Kidney (tissue), 14 donors: ENCODE measurements around the gene CUL7. TPM values are rescaled to one million over a fixed set of nuclear protein-coding genes. Genes with fewer than 3 reads are reported as not detected.
A peak's percentile ranks its signal among the peaks of the same experiment; 100 is the strongest.

Experiments
- DNase-seq, 5 donors: peaks; one replicate each; pipeline ENCODE4 v3.0.0-alpha.2; 2013 to 2020
- FAIRE-seq: peaks from 2 replicates; lab custom pipeline; 2012; peaks lifted over from hg19 to GRCh38; lab: Jason Lieb, UNC
- H3K27ac ChIP-seq, 2 donors: one replicate each; pipeline ENCODE4 v1.7.0; 2013; ENCODE audit warnings: low read depth in 2 of 2, low read length in 2 of 2, inconsistent platforms in 1 of 2
- H3K27me3 ChIP-seq: one replicate; pipeline ENCODE4 v1.7.1; 2013; ENCODE audit warnings: low read length, inconsistent platforms; ENCODE audit not compliant: control insufficient read depth, insufficient read depth
- H3K36me3 ChIP-seq, 3 donors: one replicate each; pipeline versions ENCODE4 v1.7.0 to v1.7.1; 2013; ENCODE audit warnings: low read length in 3 of 3, control low read depth in 1 of 3, inconsistent platforms in 1 of 3; ENCODE audit not compliant: insufficient read depth in 3 of 3, control insufficient read depth in 2 of 3
- H3K4me1 ChIP-seq, 3 donors: one replicate each; pipeline versions ENCODE4 v1.7.0 to v1.7.1; 2013; ENCODE audit warnings: low read length in 3 of 3, inconsistent platforms in 1 of 3, low read depth in 1 of 3; ENCODE audit not compliant: control insufficient read depth in 2 of 3, insufficient read depth in 2 of 3
- H3K4me3 ChIP-seq, 3 donors: one replicate each; pipeline versions ENCODE4 v1.7.0 to v1.8.1; 2013; ENCODE audit warnings: low read length in 3 of 3, control low read depth in 1 of 3, inconsistent platforms in 1 of 3
- H3K9ac ChIP-seq, 3 donors: one replicate each; pipeline versions ENCODE4 v1.7.0 to v1.7.1; 2013; ENCODE audit warnings: low read length in 3 of 3, control low read depth in 1 of 3, inconsistent platforms in 1 of 3
- H3K9me3 ChIP-seq, 3 donors: one replicate each; pipeline versions ENCODE4 v1.7.0 to v1.7.1; 2013; ENCODE audit warnings: low read length in 3 of 3, control low read depth in 1 of 3, inconsistent platforms in 1 of 3; ENCODE audit not compliant: control insufficient read depth in 2 of 3, insufficient read depth in 1 of 3
- intact Hi-C: fragments of 100-400 bp; cut with DNase I; formaldehyde crosslinking; loops from one replicate; pipeline ENCODE4 v1.11.1; 2022
- polyA plus RNA-seq: library from polyadenylated mRNA; stranded (reverse); fragments of 350-450 nt; fragmentation: Illumina TruSeq; extraction: RNeasy Lipid Tissue Mini Kit (QIAGEN cat#74804); gene quantifications from one replicate; pipeline ENCODE4 v1.2.3, GENCODE V29; 2014; ENCODE audit warnings: low read depth, low replicate concordance; ENCODE audit not compliant: insufficient read depth
- total RNA-seq: library from RNA; stranded (reverse); fragmentation: NEBNext Ultra II Directional; extraction: Animal tissue kit (Norgen Biotek cat#: 25700); gene quantifications from one replicate; pipeline ENCODE4 v1.2.1, GENCODE V29; 2021
- TF ChIP-seq, protein P1 (sequence below): IDR thresholded peaks from 3 replicates; pipeline ENCODE4 v1.5.1; 2012; ENCODE audit warnings: mild to moderate bottlenecking, moderate library complexity, borderline replicate concordance; ENCODE audit not compliant: insufficient read depth; ENCODE audit errors: extremely low read depth
- donor health status: control.
- donor health status: control.
- donor health status: control.
- donor health status: control.
- donor health status: control.
- donor health status: DM: yes; HTN: yes; CAD: no.
- donor health status: Normal renal cell carcinoma (clear cell type).

Gene CUL7
- total and polyA plus RNA-seq, 2 donors from 2014 or later = 10.1 to 24.5 TPM

DNA sequence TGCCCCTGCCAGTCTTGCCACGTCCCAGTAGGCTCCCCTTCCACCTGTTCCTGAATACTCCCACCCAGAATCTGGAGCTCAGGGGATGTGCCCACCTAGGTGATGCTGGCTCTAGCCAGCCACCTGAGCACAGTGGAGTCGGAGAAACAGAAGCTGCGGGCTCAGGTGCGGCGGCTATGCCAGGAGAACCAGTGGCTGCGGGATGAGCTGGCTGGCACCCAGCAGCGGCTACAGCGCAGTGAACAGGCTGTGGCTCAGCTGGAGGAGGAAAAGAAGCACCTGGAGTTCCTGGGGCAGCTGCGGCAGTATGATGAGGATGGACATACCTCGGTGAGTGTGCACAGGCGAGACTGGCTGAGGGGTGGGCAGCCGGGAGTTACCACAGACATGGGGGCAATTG, 9.2 kb upstream of the CUL7 start:
- no peak for DNase-seq
- no peak for FAIRE-seq
- Histone ChIP-seq H3K9me3 (no peaks in the 10 kb centered on the region), H3K27ac (no peak overlapping the region), H3K9ac (no peak overlapping the region), H3K27me3 (no peaks in the 10 kb centered on the region), H3K36me3 (peaks cover 0 to 34% (median 19%) of the 10 kb centered on the region in 3 donors), H3K4me3 (no peak overlapping the region), H3K4me1 (peaks cover 0 to 28% (median 3%) of the 10 kb centered on the region in 3 donors)
- intact Hi-C loops = no loop called here
- TF ChIP-seq, protein P1, sequence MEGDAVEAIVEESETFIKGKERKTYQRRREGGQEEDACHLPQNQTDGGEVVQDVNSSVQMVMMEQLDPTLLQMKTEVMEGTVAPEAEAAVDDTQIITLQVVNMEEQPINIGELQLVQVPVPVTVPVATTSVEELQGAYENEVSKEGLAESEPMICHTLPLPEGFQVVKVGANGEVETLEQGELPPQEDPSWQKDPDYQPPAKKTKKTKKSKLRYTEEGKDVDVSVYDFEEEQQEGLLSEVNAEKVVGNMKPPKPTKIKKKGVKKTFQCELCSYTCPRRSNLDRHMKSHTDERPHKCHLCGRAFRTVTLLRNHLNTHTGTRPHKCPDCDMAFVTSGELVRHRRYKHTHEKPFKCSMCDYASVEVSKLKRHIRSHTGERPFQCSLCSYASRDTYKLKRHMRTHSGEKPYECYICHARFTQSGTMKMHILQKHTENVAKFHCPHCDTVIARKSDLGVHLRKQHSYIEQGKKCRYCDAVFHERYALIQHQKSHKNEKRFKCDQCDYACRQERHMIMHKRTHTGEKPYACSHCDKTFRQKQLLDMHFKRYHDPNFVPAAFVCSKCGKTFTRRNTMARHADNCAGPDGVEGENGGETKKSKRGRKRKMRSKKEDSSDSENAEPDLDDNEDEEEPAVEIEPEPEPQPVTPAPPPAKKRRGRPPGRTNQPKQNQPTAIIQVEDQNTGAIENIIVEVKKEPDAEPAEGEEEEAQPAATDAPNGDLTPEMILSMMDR = no peak

DNA sequence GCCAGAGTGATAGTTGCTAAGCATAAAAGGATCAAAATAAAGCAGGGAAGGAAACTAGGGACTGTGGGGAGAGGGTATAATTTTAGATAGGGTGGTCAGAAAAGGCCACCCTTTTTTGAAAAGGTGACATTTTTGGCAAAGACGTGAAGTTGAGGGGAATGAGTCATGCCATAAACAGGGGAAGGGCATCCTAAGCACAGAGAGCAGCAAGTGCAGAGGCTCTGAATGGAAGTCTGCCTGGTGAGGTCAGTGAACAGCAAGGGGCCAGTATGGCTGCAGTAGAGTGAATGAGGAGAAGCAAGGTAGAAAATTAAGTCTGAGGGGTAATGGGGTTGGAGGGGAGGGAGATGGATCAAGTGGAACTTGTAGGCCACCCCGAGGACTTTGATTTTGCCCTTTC, 8.2 kb upstream of the CUL7 start:
- FAIRE-seq (no peak), DNase-seq (no peak)
- Histone ChIP-seq H3K27ac (no peak overlapping the region), H3K4me1 (peaks cover 0 to 30% (median 3%) of the 10 kb centered on the region in 3 donors), H3K27me3 (no peaks in the 10 kb centered on the region), H3K9ac (no peak overlapping the region), H3K4me3 (no peak overlapping the region), H3K9me3 (no peaks in the 10 kb centered on the region), H3K36me3 (peaks cover 0 to 37% (median 19%) of the 10 kb centered on the region in 3 donors)
- TF ChIP-seq, protein P1 = no peak
- intact Hi-C loops = no loop called here

DNA sequence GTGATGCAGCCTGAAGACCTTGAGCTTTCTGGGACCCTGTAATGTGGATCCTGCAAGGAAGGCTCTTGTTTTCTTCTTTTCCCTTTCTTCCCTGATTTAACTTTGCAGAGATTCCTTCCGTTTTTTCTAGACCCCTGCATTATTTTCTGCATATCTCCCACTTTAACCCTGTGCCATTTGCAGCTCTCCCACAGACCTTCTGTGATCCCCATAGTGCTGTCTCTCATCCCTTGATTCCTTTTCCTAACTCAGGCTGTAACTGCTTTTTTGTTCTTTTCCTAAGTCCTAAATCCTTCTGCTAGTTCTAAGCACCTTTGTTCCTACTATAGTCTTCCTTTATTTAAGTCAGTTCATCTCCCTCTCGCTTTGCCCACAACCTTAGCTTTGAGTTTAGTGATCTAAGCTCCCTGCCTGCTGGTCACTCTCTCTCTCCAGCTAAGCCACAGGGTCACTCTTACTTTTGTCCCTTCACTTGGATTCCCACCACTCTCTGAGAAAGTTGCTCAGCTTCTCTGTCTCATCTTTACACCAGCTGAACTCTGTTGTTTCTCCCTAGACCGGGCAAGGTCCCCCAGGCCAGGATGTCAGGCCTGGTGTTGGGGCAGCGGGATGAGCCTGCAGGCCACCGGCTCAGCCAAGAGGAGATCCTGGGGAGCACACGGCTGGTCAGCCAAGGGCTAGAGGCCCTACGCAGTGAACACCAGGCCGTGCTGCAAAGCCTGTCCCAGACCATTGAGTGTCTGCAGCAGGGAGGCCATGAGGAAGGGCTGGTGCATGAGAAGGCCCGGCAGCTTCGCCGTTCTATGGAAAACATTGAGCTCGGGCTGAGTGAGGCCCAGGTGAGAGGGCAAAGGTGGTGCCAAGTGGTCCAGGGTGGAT, 7.3 kb upstream of the CUL7 start:
- no peak overlapping the region for H3K27ac ChIP-seq
- H3K36me3 ChIP-seq = peaks cover 0 to 32% (median 15%) of the 10 kb centered on the region in 3 donors
- DNase-seq (no peak), FAIRE-seq (no peak)
- intact Hi-C loops = no loop called here
- no peaks in the 10 kb centered on the region for H3K27me3 ChIP-seq
- peak overlapping the region in 2 of 3 donors; percentile 2 to 74 for H3K9ac ChIP-seq
- H3K4me1 ChIP-seq = peaks cover 0 to 30% (median 3%) of the 10 kb centered on the region in 3 donors
- TF ChIP-seq, protein P1 = no peak
- H3K4me3 ChIP-seq = peak overlapping the region in 2 of 3 donors; percentile 96 to 99
- no peaks in the 10 kb centered on the region for H3K9me3 ChIP-seq
